A549 treated with Mapracorat at 1 μM for 4 hours (cell line): ENCODE results near the gene NAE1. TPM values are rescaled to one million over a fixed set of nuclear protein-coding genes. Genes with fewer than 3 reads are reported as not detected.

Source experiments
- total RNA-seq: library from RNA; stranded (reverse); fragments of 200-300 nt; extraction: Qiagen RNA extraction; gene quantifications from 5 replicates; pipeline ENCODE4 v1.2.3, GENCODE V29; 2022

The NAE1 gene
- total RNA-seq: 63.5 to 74.9 TPM (median 66.4 TPM) in 5 replicates

DNA sequence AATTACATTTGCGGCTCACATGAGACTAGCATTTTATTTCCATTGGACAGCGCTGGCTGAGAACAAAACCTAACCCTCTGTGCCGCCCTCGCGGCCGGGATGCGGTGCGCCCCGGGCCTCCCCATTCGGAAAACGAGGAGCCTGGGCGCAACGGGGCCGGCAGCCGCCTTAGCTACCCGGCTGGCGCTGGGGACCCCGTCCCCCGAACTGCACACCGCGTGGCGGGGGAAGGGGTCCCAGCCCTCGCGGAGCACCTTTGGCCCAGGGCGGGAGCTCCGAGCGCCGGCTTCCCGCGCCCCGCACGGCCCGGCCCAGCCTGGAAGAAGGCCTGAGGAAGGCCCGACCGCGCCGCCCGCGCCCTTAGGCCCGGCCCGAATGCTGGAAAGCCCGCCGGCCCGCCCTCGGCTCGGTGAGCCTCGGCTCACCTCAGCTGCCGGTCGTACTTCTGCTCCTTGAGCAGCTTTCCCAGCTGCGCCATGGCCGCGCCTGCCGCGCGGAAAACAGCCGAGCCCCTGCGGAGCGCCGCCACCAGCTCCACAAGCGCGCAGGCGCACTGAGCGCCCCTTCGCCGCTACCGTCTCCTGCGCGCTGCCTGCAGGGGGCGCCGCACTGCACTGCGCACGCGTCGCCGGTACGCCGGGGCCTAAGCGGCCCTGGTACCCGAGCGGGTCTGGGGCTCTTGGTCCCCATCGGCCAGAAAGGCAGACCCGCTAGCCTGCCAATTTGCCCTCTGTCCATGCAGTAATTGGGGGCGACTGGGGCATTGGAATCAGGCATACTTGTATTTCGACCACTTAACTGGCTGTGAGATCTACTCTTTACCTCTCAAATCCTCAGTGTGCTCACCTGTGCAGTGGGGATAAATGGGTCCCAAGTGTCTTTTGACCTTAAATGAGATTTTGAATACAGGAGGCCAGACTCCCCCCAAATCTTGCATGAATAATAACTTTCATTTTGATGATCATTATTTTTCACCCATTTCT lies at the start of gene NAE1:
Gene NAE1, minus strand, starts transcription at position 555 of the 983 bp plus-strand sequence. Its CDS starts 77 bp downstream, at position 478.

DNA sequence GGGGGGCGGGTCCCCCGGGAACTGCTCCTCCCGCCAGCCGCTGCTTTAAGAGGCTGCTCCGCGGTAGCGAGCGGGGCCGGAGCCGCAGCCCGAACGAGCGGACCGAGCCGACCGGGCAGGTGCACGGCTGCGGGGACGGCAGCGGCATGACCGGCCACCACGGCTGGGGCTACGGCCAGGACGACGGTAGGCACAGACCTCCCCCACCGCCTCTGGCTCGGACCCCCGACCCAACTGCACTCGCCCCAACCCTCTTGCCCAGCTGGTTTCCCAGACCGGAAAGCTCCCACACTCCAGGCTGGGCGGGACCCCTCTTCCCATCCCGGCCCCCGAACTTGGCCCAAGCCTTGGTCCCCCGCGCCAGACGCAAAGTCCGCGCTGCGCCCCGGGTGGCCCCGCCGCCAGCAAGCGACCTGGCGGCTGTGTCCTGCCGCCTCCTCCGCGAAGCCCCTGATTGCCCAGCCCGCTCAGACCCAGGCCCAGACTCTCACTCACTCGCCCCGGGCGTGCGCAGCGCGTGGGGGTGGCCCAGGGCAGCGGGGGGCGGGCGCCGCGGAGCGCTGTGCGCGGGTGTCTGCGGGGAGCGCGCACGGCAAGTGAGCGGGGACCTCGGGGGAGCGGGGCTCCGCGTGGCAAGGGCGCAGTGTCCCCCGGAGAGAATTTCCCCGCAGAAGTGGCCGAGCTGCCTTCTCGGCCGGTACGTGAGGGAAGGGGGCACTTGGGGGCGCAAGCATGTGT lies 13.7 kb upstream of the NAE1 start, which contains the start of gene CA7:
Gene CA7, plus strand, starts transcription at position 73 of the 738 bp plus-strand sequence. Its CDS starts 74 bp downstream, at position 147.

GRCh38 chr16:66801320-66802105 lies 29.3 kb downstream of the NAE1 start, which contains the start of gene TERB1:
Gene TERB1, minus strand, starts transcription at chr16:66801584. Its CDS starts 4,786 bp downstream, at chr16:66796798.

Other genes starting within 250 kb of the NAE1 start
- 85.6 to 94.6 TPM (median 92.5 TPM) in 5 replicates for gene CMTM3, start 226.3 kb downstream of the NAE1 start, total RNA-seq
- 21.2 to 37.2 TPM (median 33.0 TPM) in 5 replicates for gene CMTM4, start 134.2 kb downstream of the NAE1 start, total RNA-seq
- 41.2 to 52.7 TPM (median 48.3 TPM) in 5 replicates for gene DYNC1LI2, start 79.4 kb downstream of the NAE1 start, total RNA-seq
- not detected in 5 replicates for gene TERB1, start 29.4 kb downstream of the NAE1 start, total RNA-seq
- gene CA7, start 13.4 kb upstream of the NAE1 start, total RNA-seq: 0.08 TPM in 1 of 5 replicates, not detected in the others
- gene PDP2, start 49.5 kb upstream of the NAE1 start, total RNA-seq: 4.4 to 6.5 TPM (median 6.3 TPM) in 5 replicates
- gene CDH16, start 87.9 kb upstream of the NAE1 start, total RNA-seq: 3.7 to 4.9 TPM (median 4.4 TPM) in 5 replicates
- gene RRAD, start 94.6 kb upstream of the NAE1 start, total RNA-seq: 27.6 to 46.6 TPM (median 39.4 TPM) in 5 replicates
- gene CIAO2B, start 103.4 kb upstream of the NAE1 start, total RNA-seq: 148 to 193 TPM (median 178 TPM) in 5 replicates
- 29.3 to 37.6 TPM (median 32.1 TPM) in 5 replicates for gene CES2, start 104.5 kb upstream of the NAE1 start, total RNA-seq
- gene CES3, start 130.3 kb upstream of the NAE1 start, total RNA-seq: 2.3 to 3.6 TPM (median 2.4 TPM) in 5 replicates
- gene CES4A, start 157.6 kb upstream of the NAE1 start, total RNA-seq: 1.9 to 3.3 TPM (median 2.9 TPM) in 5 replicates
- gene CBFB, start 198.2 kb upstream of the NAE1 start, total RNA-seq: 43.4 to 64.6 TPM (median 52.4 TPM) in 5 replicates